Fibroblast of pulmonary artery (primary cell): ENCODE measurements around the gene SP100.

Experiments
- DNase-seq: peaks from one replicate; pipeline ENCODE4 v3.0.0-alpha.2; 2010; ENCODE audit warnings: low read depth
- H3K4me3 ChIP-seq: replicated peaks from 2 replicates; pipeline ENCODE4 v1.5.1; 2011; ENCODE audit warnings: low read depth, mild to moderate bottlenecking, control low read depth, low read length, moderate library complexity
- CTCF ChIP-seq: IDR thresholded peaks from 2 replicates; pipeline ENCODE4 v1.5.1; 2011; ENCODE audit warnings: mild to moderate bottlenecking, control low read depth, low read length, inconsistent platforms; ENCODE audit errors: missing control alignments

The SP100 gene

GRCh38 chr2:230541934-230542380 lies 126.0 kb downstream of the SP100 start:
- H3K4me3 ChIP-seq = no peak overlapping the region
- peak; percentile 42 for DNase-seq
- TF ChIP-seq CTCF = no peak

GRCh38 chr2:230542751-230543150 lies 126.8 kb downstream of the SP100 start:
- no peak overlapping the region for H3K4me3 ChIP-seq
- peak; percentile 86 for DNase-seq
- TF ChIP-seq CTCF = no peak

- H3K4me3 ChIP-seq = no peak overlapping the region
- TF ChIP-seq CTCF = no peak
- no peak for DNase-seq
These were observed 136.2 kb downstream of the SP100 start for GRCh38 chr2:230552181-230552580.

- no peak for TF ChIP-seq CTCF
- DNase-seq = no peak
- H3K4me3 ChIP-seq = no peak overlapping the region
These were observed 141.1 kb downstream of the SP100 start for GRCh38 chr2:230557065-230557464.

- no peak for DNase-seq
- no peak for TF ChIP-seq CTCF
- H3K4me3 ChIP-seq = no peak overlapping the region
These were observed 149.1 kb downstream of the SP100 start for GRCh38 chr2:230564805-230565779.

GRCh38 chr2:230569298-230569697 lies 153.3 kb downstream of the SP100 start:
- DNase-seq = no peak

More at GRCh38 chr2:230569298-230569697, 153.3 kb downstream of the SP100 start:
- no peak for TF ChIP-seq CTCF
- H3K4me3 ChIP-seq = no peak overlapping the region
